GM19023 (cell line): ENCODE measurements around the gene RXRG.

Experiments
- ATAC-seq: cut with Tn5 transposase; IDR thresholded peaks from one replicate; pipeline ENCODE4 v1.9.1; 2021; ENCODE audit warnings: mild to moderate bottlenecking, moderate library complexity; ENCODE audit not compliant: unreplicated experiment

The RXRG gene

DNA sequence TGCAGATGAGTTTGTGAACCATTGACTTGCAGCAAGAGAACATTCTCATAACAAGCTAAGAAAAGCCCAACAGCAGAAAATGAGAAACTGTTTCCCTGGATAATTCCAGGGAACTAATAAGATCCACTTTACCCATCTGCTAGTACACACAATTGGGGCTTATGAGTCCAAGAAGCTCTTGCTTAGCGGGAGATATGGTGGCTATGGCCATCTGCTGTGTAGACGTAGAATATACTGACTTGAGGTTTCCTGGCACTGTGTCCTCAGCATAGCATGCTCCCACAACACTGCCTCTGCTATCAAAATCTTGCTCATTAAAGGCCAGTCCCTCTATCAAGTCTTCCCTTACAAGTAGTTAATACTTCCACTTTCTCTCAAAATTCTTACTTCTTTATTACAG is 6.8 kb upstream of the RXRG start:
- ATAC-seq = no peak

DNA sequence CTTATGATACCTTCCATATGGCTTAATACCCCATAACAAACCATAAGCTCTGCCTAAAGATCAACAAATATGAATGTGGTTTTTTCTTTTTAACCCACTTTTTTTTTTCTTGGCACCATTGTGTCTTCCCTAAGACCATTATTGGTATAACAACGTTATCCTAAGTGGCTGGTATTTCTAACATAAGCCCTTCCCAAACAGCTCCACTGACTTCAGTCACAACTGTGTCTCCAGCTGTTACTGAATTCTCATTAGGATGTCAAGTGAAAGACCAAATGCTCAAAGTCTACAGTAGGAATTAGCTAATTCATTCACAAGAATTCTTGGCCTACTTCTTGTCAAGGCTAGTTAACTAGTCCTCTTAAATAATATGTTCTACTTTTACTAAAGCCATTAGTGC is 4.2 kb upstream of the RXRG start:
- ATAC-seq = no peak

GRCh38 chr1:165445388-165445787 is 462 bp upstream of the RXRG start:
- ATAC-seq = no peak

GRCh38 chr1:165443539-165444311 is 1.2 kb downstream of the RXRG start:
- ATAC-seq = no peak

GRCh38 chr1:165442653-165443052 is 2.3 kb downstream of the RXRG start:
- no peak for ATAC-seq

GRCh38 chr1:165442053-165442452 is 2.9 kb downstream of the RXRG start:
- ATAC-seq = no peak

GRCh38 chr1:165441166-165441880 is 3.6 kb downstream of the RXRG start:
- ATAC-seq = no peak

DNA sequence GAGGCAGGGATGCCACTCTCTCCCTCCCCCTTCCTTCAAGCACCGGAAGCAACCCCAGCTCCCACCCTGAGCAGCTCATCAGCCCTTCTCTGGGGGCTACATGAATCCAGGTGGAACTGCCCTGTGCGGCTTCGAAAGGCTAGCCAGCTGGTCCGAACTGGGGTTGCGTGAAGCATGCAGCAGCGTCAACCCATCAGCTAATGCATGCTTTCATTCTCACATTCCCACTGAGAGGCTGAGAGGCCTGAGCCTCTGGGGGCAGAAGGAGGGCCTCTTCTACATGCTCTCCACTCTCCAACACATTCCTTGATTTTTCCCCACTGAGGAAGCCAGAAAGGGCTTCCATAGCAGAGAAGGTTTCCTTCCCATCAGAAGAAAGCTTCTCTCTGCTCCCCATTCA is 5.6 kb downstream of the RXRG start:
- ATAC-seq = no peak

- ATAC-seq = no peak
Observed at GRCh38 chr1:165436994-165437393, 7.9 kb downstream of the RXRG start.

DNA sequence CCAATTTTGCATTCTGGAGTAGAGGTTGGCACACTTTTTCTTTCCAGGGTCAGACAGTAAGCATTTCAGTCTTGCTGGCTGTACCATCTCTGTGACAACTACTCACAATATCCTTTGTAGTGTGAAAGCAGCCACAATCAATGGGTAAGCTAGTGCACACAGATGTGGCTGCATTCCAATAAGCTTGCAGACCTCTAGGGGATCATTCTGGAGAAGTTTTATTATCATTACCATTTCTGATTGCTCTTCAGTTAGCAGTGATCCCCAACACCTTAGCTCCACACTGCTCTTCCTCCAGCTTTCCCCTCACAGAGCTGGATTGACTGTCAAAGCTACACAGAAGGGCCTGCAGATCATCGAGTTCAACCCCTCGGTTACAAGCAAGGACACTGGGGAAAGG is 9.1 kb downstream of the RXRG start:
- no peak for ATAC-seq

DNA sequence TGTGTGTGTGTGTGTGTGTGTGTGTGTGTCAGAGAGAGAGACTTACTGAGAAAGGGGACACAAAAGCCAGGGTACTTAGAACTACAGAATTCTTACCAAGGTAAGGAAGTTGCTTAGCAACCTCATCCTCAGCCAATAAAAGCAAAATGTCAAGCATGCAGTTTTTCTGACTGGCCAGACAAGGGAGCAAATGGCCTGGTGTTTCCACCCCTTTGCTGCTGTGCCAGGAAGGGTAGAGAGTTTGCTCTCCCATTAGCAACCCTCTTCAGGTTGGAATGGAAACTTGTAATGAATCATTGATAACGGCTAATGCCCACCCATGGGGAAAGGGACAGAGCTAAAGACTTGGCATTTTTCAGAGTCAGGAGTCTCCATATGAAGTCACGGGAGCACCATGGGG is 10.6 kb downstream of the RXRG start:
- ATAC-seq = no peak

DNA sequence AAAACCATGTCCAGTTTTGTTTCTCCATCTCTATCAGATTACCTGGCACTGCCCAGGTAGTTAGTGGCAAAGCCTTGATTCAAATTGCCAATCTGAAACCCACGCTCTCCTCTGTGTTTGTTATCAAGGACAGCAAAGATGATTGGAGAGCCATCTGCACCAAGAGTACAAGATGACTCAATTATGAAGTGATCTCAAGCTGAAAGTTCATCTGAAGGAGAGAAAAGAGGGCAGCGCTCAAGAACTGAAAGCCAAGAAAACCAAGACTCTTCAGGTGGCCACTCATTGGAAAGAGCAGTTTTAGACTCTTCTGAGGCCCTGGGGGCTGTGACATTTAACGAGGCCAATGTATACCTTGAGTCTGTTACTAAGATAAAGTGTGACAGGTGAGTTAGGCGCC is 13.8 kb downstream of the RXRG start:
- peak; percentile 66 for ATAC-seq

- no peak for ATAC-seq
Observed at GRCh38 chr1:165426745-165427144, 18.2 kb downstream of the RXRG start.

GRCh38 chr1:165425621-165426020 is 19.3 kb downstream of the RXRG start:
- no peak for ATAC-seq

DNA sequence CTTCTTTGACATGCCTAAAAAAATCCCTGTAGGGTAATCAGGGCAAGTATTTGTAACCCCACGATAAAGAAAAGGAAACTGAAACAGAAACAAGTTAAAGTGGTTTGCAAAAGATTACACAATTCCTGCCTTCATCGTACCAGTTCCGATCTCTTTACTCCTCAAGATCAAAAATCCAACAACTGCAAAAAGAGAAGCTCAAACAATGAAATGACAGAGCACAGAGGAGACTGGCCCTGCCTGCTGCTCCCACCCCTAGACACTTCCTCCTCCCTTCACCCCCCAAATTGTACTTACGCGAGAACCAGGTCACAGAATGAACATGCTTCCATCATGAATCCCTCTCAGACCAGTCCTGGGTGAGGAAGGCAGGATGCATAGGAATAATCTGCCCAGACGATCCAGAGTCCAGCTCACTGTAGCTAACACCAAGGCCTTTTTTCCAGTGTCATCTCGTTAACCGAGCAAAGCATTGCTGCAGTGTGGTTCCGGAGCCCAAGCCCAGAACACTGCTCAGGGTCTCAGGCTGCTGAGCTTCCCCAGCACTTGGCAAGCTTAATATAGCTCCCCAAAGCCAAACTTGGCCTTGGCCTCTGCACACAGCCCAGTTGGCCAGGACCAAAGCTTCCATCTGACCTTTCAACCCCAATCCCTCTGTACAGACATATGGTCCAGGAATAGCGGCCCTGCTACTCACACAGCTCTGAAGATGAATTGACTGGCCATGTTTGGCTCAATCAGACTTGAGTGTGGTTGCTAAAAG is 20.3 kb downstream of the RXRG start:
- no peak for ATAC-seq

- ATAC-seq = no peak
Observed at GRCh38 chr1:165423136-165423535, 21.8 kb downstream of the RXRG start.

DNA sequence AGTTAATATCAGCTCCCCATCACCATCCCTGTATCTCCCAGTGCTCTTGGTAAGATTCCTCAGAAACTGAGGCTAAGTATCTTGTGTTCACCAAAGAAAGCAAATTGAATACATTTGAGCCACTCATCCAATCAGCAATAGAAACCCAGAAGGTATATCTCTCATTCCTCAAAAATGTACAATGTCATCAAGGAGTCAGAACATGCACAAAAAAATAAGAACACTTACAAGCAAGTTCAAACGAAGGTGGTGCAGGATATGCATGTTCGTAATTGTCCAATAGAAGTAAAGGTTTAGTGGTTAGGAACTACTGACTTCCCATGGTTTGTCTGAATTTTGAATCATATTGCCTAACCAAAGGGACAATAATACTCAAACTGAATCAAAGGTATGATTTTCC is 24.3 kb downstream of the RXRG start:
- ATAC-seq = no peak

- ATAC-seq = no peak
Observed at GRCh38 chr1:165419839-165420238, 25.1 kb downstream of the RXRG start.

GRCh38 chr1:165418195-165418594 is 26.7 kb downstream of the RXRG start:
- ATAC-seq = no peak

- no peak for ATAC-seq
Observed at GRCh38 chr1:165416876-165417275, 28.1 kb downstream of the RXRG start.

- ATAC-seq = no peak
Observed at GRCh38 chr1:165415068-165415467, 29.9 kb downstream of the RXRG start.

- no peak for ATAC-seq
Observed at GRCh38 chr1:165414620-165415019, 30.3 kb downstream of the RXRG start.
